Nephron progenitor cell (in vitro differentiated cells): ENCODE data around the gene ADARB2.

Experiments used
- DNase-seq: peaks from one replicate; pipeline ENCODE4 v3.0.0; 2021
- H3K27ac Mint-ChIP-seq: 2 replicates; pipeline ENCODE4 v1.8.0; 2021; ENCODE audit warnings: mild to moderate bottlenecking, moderate library complexity, mixed read lengths
- H3K27me3 Mint-ChIP-seq: 2 replicates; pipeline ENCODE4 v1.8.0; 2021; ENCODE audit warnings: mild to moderate bottlenecking, low read depth, mixed read lengths; ENCODE audit not compliant: poor library complexity
- H3K36me3 Mint-ChIP-seq: 2 replicates; pipeline ENCODE4 v1.8.0; 2021; ENCODE audit warnings: low read depth, mixed read lengths
- H3K4me1 Mint-ChIP-seq: 2 replicates; pipeline ENCODE4 v1.8.0; 2021; ENCODE audit warnings: mixed read lengths
- H3K4me3 Mint-ChIP-seq: 2 replicates; pipeline ENCODE4 v1.8.0; 2021; ENCODE audit warnings: mild to moderate bottlenecking, moderate library complexity, mixed read lengths
- H3K9me3 Mint-ChIP-seq: 2 replicates; pipeline ENCODE4 v1.8.0; 2021; ENCODE audit warnings: mild to moderate bottlenecking, moderate library complexity, mixed read lengths
- CTCF ChIP-seq: fragments of 200-600 bp; sonication (generic); IDR thresholded peaks from 2 replicates; pipeline ENCODE4 v1.5.0; 2021; ENCODE audit warnings: antibody characterized with exemption

Gene ADARB2

GRCh38 chr10:1217661-1218060, 519.7 kb downstream of the ADARB2 start:
- DNase-seq = no peak
- H3K27me3 Mint-ChIP-seq = no peaks in the 10 kb centered on the region
- H3K9me3 Mint-ChIP-seq = peaks cover 8% of the 10 kb centered on the region
- no peak overlapping the region for H3K4me3 Mint-ChIP-seq
- H3K27ac Mint-ChIP-seq = no peak overlapping the region
- H3K4me1 Mint-ChIP-seq = no peaks in the 10 kb centered on the region
- no peak for TF ChIP-seq CTCF
- H3K36me3 Mint-ChIP-seq = no peaks in the 10 kb centered on the region

- no peaks in the 10 kb centered on the region for H3K4me1 Mint-ChIP-seq
- H3K27me3 Mint-ChIP-seq = no peaks in the 10 kb centered on the region
- H3K4me3 Mint-ChIP-seq = no peak overlapping the region
- peaks cover 6% of the 10 kb centered on the region for H3K9me3 Mint-ChIP-seq
- no peaks in the 10 kb centered on the region for H3K36me3 Mint-ChIP-seq
- no peak overlapping the region for H3K27ac Mint-ChIP-seq
- DNase-seq = no peak
- TF ChIP-seq CTCF = no peak
These were observed 520.1 kb downstream of the ADARB2 start for GRCh38 chr10:1217237-1217587.

- DNase-seq = no peak
These were observed 520.6 kb downstream of the ADARB2 start for GRCh38 chr10:1216574-1217236.

GRCh38 chr10:1215862-1216573, 521.3 kb downstream of the ADARB2 start:
- H3K4me1 Mint-ChIP-seq = peaks cover 3% of the 10 kb centered on the region
- no peak overlapping the region for H3K27ac Mint-ChIP-seq
- no peaks in the 10 kb centered on the region for H3K36me3 Mint-ChIP-seq
- DNase-seq = no peak
- peaks cover 2% of the 10 kb centered on the region for H3K9me3 Mint-ChIP-seq
- H3K4me3 Mint-ChIP-seq = no peak overlapping the region
- no peak for TF ChIP-seq CTCF
- no peaks in the 10 kb centered on the region for H3K27me3 Mint-ChIP-seq

More at GRCh38 chr10:1216574-1217236, 520.6 kb downstream of the ADARB2 start:
- Mint-ChIP-seq H3K4me1 (no peaks in the 10 kb centered on the region), H3K27ac (no peak overlapping the region), H3K9me3 (peaks cover 3% of the 10 kb centered on the region), H3K36me3 (no peaks in the 10 kb centered on the region), H3K4me3 (no peak overlapping the region), H3K27me3 (no peaks in the 10 kb centered on the region)
- no peak for TF ChIP-seq CTCF

- H3K27ac Mint-ChIP-seq = no peak overlapping the region
These were observed 522.3 kb downstream of the ADARB2 start for GRCh38 chr10:1214882-1215540.

More at GRCh38 chr10:1214882-1215540, 522.3 kb downstream of the ADARB2 start:
- TF ChIP-seq CTCF = no peak
- Mint-ChIP-seq H3K4me3 (no peak overlapping the region), H3K36me3 (no peaks in the 10 kb centered on the region), H3K9me3 (no peaks in the 10 kb centered on the region), H3K4me1 (peaks cover 5% of the 10 kb centered on the region), H3K27me3 (no peaks in the 10 kb centered on the region)
- DNase-seq = no peak
